ENCODE data around the gene IQGAP3.

GRCh38 chr1:156490401-156491032 is 81.8 kb downstream of the IQGAP3 start:
- peak; percentile 13 to 24 for TF ChIP-seq CTCF (conservative IDR thresholded peaks at IDR 0.05 in 1 of 2, IDR thresholded peaks at IDR 0.05 in 1 of 2; ENCODE audit: low read depth in 1 of 2, low read length in 2 of 2)
- TF ChIP-seq EZH2 (IDR thresholded peaks at IDR 0.05; ENCODE audit: low read length, missing control alignments): no peak
